Body of pancreas (tissue), 4 donors: ENCODE measurements around the gene FGD3. TPM values are rescaled to one million over a fixed set of nuclear protein-coding genes. Genes with fewer than 3 reads are reported as not detected.

ENCODE experiments used
- ATAC-seq: fragments of 150-250 bp; one replicate; pipeline ENCODE4 v1.9.1; 2016
- DNase-seq, 4 donors: peaks; one replicate each; pipeline ENCODE4 v3.0.0-alpha.2; 2019
- H3K27ac ChIP-seq, 4 donors: fragments of 200-600 bp; sonication (generic); 1 replicate in 3 of 4; 2 replicates in 1 of 4; pipeline versions ENCODE4 v1.5.1 to v1.6.1; 2016 to 2019; ENCODE audit warnings: mild to moderate bottlenecking in 1 of 4, mixed read lengths in 1 of 4, moderate library complexity in 1 of 4
- H3K27me3 ChIP-seq, 2 donors: fragments of 200-600 bp; sonication (generic); one replicate each; pipeline ENCODE4 v1.6.0; 2016; ENCODE audit warnings: mild to moderate bottlenecking in 1 of 2
- H3K36me3 ChIP-seq, 2 donors: fragments of 200-600 bp; sonication (generic); replicated peaks in 1 of 2; 2 replicates each; pipeline ENCODE4 v1.5.1; 2016; ENCODE audit warnings: low read depth in 2 of 2; ENCODE audit not compliant: insufficient read depth in 1 of 2
- H3K4me1 ChIP-seq: fragments of 200-600 bp; sonication (generic); one replicate; pipeline ENCODE4 v1.6.0; 2016
- H3K4me3 ChIP-seq, 2 donors: fragments of 200-600 bp; sonication (generic); 1 replicate in 1 of 2; 2 replicates in 1 of 2; pipeline ENCODE4 v1.5.1; 2016 to 2019
- H3K9me3 ChIP-seq, 3 donors: fragments of 200-600 bp; sonication (generic); 1 replicate in 2 of 3; 2 replicates in 1 of 3; pipeline ENCODE4 v1.5.1; 2016
- CTCF ChIP-seq, 7 experiments: fragments of 450-650 bp in 4 of 7; fragments of 200-600 bp in 3 of 7; sonication (generic) in 3 of 7; IDR thresholded peaks; one replicate each; pipeline ENCODE4 v1.5.1; 2016 to 2019; ENCODE audit warnings: antibody characterized with exemption in 7 of 7
- POLR2A ChIP-seq, 3 donors: fragments of 450-650 bp; IDR thresholded peaks; one replicate each; pipeline ENCODE4 v1.6.1; 2016; ENCODE audit warnings: antibody characterized with exemption in 3 of 3, mild to moderate bottlenecking in 2 of 3
- WGBS, 2 donors: methylation state at CpG; one replicate each; pipeline ENCODE4 v1.1.5; 2017; 5-methylcytosine and 5-hydroxymethylcytosine counted together
- intact Hi-C: fragments of 100-400 bp; cut with DNase I; formaldehyde crosslinking; loops from one replicate; pipeline ENCODE4 v1.15.1; 2023
- total RNA-seq, 2 donors: library from RNA; depleted of rRNA; stranded (reverse); fragments of >200 nt; gene quantifications; one replicate each; pipeline ENCODE4 v1.1.0, GENCODE V29; 2016

Gene FGD3
- total RNA-seq, 2 donors from 2014 or later: 12.2 to 13.2 TPM

DNA sequence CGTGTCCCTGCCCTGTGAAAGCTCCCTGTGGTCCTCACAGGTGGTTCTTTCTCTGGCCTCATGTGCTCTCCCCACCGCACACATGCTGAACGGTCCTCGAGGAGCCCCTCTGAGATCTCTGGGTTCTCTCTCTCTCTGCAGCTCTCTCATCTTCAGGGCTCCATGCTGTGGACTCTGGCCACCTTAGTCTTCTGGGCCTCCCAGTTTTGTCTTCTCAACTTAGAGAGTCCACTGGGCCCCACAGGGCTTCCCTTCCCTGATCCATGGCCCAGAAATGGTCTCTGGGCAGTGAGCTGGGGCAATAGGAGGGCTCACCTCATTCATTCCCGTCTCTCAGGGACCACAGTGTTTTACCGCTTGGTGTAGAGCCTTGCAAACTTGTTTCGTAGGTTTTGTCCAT, 26.4 kb downstream of the FGD3 start:
- no peaks in the 10 kb centered on the region for H3K9me3 ChIP-seq
- WGBS, 2 donors: 70 to 82% methylated on average over 6 to 7 of the region's 7 CpGs
- intact Hi-C loops: no loop called here
- no peak overlapping the region for H3K4me3 ChIP-seq
- no peaks in the 10 kb centered on the region for H3K36me3 ChIP-seq
- no peaks in the 10 kb centered on the region for H3K27me3 ChIP-seq
- peak overlapping the region; percentile 30 to 86 (median 80) for H3K27ac ChIP-seq
- H3K4me1 ChIP-seq: peaks cover 46% of the 10 kb centered on the region
- ATAC-seq (no peak), DNase-seq (no peak)
- TF ChIP-seq CTCF (IDR thresholded peaks at IDR 0.05) (no peak), POLR2A (IDR thresholded peaks at IDR 0.05) (no peak)

- peak; percentile 88 for ATAC-seq
- Histone ChIP-seq H3K36me3 (no peaks in the 10 kb centered on the region), H3K4me3 (no peak overlapping the region), H3K27me3 (no peaks in the 10 kb centered on the region), H3K27ac (peak overlapping the region; percentile 58 to 86 (median 80)), H3K4me1 (peaks cover 46% of the 10 kb centered on the region), H3K9me3 (no peaks in the 10 kb centered on the region)
- WGBS, 2 donors: 42 to 50% methylated on average over 7 to 9 of the region's 10 CpGs
- TF ChIP-seq CTCF (IDR thresholded peaks at IDR 0.05): no peak
- peak in 2 of 3 donors; percentile 43 to 54 for TF ChIP-seq POLR2A (IDR thresholded peaks at IDR 0.05)
- peak; percentile 43 to 72 (median 54) for DNase-seq
- intact Hi-C loops: no loop called here
These were observed 26.9 kb downstream of the FGD3 start for GRCh38 chr9:92974161-92974661.

DNA sequence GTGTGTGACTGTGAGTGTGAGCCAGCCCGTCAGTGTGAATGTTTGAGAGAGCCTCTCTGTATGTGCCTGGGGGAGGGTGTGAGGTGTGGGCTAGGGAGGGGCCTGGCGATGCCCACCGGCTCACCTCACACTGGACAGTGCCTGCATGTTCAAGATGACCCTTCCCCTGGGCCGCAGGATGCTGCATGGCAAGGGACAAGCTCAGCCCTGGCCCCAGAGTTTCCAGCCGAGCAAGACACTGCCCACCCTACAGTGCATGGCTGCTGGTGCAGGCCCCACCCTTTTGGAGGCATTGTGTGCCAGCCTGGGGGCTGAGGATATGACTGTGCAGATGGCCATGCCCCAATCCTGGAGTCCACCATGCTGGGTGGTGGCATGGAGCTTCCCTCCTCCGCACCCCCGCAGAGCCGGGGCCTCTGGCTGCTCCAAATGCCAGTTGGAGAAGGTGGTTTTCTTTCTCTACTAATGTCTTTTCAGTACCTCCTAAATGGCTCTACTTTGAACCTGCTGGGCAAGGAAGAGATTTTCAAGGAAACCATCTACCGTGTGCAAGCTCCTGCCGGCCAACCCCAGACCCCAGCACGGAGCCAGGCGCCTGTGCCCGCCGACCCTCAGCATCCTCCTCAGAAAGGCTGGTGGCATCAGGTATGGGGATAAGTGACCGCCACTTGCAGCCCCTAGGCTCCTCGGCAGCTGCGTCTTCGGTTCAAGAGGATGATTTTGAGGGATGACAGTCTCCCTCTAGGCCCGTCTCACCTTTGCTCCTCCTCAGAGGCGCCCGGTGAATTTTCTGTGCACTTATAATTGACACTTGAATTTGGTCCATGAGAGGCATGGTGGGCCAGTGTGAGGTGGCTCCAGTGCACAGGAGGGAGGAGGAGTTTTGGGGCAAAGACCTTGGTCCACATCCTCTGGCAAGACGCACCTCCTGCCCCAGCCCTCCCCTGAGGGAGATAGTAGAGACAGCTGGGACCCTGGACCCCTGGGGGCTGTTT, 27.7 kb downstream of the FGD3 start:
- H3K4me3 ChIP-seq: no peak overlapping the region
- H3K27me3 ChIP-seq: no peaks in the 10 kb centered on the region
- peak overlapping the region; percentile 58 to 86 (median 80) for H3K27ac ChIP-seq
- intact Hi-C loops: no loop called here
- H3K36me3 ChIP-seq: no peaks in the 10 kb centered on the region
- TF ChIP-seq POLR2A (IDR thresholded peaks at IDR 0.05): no peak
- no peak for TF ChIP-seq CTCF (IDR thresholded peaks at IDR 0.05)
- 73 to 85% methylated on average over 10 to 22 of the region's 22 CpGs for WGBS, 2 donors
- no peaks in the 10 kb centered on the region for H3K9me3 ChIP-seq
- no peak for ATAC-seq
- no peak for DNase-seq
- peaks cover 46% of the 10 kb centered on the region for H3K4me1 ChIP-seq

GRCh38 chr9:92976431-92976830, 29.1 kb downstream of the FGD3 start:
- DNase-seq (no peak), ATAC-seq (no peak)
- Histone ChIP-seq H3K27ac (peak overlapping the region; percentile 15 to 86 (median 60)), H3K27me3 (no peaks in the 10 kb centered on the region), H3K36me3 (no peaks in the 10 kb centered on the region), H3K4me3 (no peak overlapping the region), H3K4me1 (peaks cover 46% of the 10 kb centered on the region), H3K9me3 (no peaks in the 10 kb centered on the region)
- TF ChIP-seq CTCF (IDR thresholded peaks at IDR 0.05): no peak
- no peak for TF ChIP-seq POLR2A (IDR thresholded peaks at IDR 0.05)
- intact Hi-C loops: no loop called here
- 69 to 74% methylated on average over 6 to 14 of the region's 16 CpGs for WGBS, 2 donors
